ENCODE measurements around the gene MED26. TPM values are rescaled to one million over a fixed set of nuclear protein-coding genes. Genes with fewer than 3 reads are reported as not detected.

The MED26 gene
- total RNA-seq, 4 donors from 2014 or later: 6.6 to 10.0 (median 8.2) TPM

DNA sequence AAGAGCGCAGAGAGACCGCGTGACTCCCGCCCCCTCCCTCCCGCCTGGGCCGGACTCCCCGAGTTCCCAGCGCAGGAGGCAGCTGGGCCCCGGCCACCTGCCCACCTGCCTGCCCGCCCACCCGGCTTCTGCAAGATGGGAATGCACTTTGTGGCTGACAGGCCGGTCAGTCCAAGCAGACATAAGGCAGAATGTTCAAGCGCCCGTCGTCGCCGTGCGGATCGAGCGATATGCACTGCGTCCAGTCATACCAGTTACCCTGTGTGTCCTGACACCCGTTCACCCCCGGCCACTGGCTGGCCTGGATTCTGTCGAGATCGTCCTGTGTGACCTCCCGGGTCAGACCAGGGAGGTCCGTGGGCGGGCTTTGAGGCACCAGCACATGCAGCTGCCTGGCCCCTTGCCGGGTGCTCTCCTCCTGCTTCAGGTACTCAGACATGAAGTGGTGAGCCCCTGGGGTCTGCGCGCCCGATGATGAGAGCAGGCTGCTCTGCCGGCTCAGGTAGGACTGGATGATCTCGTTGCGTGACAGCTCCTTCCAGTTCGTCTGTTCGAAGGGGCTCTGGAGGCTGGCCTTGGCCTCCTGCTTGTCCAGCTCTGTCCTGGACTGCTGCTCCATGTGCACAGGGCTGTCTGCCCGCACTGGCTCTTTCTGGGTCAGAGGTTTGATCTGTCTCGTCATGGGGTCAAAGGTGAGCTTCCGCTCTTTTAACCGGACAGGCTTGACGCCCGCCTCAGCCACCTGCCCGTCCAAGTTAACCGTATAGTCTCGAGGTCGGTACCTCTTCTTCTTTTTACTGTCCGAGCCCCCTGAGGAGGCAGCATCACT, 51.9 kb downstream of the MED26 start:
- no peak for TF ChIP-seq CTCF (IDR thresholded peaks at IDR 0.05; ENCODE audit: low read depth)

DNA sequence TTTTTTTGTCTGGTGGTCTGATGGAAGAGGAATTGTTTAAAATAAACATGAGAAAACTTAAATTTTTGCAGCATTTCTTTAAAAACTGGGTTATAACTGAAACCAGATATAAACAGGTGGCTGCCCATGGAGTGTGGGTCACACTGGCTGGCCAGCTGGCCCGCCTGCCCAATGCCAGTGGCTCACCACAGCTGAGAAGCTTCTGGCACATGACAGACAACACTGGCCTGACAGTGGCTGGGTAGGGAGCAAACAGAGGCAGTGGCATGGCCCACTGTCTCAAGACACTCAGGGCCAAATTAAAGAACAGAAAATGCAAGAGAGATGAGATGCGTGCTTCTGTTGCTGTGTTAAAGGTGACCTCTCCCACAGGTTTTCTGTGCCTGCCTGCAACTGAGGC, 52.7 kb downstream of the MED26 start:
- no peak for TF ChIP-seq CTCF (IDR thresholded peaks at IDR 0.05; ENCODE audit: low read depth)

DNA sequence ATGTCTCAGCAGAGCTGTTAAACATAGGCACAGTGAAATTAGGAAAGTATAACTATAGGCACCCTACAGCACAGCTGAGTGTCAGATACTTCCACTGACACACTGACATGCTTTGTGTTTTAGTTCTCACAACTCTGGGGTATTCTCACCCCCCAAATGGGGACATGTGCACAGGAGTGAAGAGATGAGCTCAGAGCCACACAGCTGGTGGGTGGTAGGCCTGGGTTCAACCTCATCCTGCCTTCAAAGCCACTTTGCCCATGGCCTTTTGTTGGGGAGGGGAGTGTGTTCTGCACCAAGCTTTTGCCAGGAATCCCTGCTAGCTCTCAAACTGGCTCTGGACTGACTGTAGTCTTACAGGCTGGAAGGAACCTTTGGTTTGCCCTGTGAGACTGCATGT, 54.1 kb downstream of the MED26 start:
- no peak for TF ChIP-seq CTCF (IDR thresholded peaks at IDR 0.05; ENCODE audit: low read depth)

DNA sequence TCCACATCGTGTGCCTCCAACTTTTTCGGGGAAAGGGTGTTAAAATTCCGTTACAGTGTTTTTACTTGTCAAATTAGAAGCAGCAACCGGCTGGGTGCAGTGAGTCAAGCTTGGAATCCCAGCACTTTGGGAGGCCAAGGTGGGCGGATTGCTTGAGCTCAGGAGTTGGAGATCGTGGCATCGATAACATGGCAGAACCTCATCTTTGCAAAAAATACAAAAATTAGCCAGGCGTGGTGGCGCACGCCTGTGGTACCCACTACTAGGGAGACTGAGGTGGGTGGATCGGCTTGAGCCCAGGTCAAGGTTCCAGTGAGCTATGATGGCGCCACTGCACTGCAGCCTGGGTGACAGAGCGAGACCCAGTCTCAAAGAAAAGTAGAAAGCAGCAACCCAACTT, 54.7 kb downstream of the MED26 start:
- no peak for TF ChIP-seq CTCF (IDR thresholded peaks at IDR 0.05; ENCODE audit: low read depth)

DNA sequence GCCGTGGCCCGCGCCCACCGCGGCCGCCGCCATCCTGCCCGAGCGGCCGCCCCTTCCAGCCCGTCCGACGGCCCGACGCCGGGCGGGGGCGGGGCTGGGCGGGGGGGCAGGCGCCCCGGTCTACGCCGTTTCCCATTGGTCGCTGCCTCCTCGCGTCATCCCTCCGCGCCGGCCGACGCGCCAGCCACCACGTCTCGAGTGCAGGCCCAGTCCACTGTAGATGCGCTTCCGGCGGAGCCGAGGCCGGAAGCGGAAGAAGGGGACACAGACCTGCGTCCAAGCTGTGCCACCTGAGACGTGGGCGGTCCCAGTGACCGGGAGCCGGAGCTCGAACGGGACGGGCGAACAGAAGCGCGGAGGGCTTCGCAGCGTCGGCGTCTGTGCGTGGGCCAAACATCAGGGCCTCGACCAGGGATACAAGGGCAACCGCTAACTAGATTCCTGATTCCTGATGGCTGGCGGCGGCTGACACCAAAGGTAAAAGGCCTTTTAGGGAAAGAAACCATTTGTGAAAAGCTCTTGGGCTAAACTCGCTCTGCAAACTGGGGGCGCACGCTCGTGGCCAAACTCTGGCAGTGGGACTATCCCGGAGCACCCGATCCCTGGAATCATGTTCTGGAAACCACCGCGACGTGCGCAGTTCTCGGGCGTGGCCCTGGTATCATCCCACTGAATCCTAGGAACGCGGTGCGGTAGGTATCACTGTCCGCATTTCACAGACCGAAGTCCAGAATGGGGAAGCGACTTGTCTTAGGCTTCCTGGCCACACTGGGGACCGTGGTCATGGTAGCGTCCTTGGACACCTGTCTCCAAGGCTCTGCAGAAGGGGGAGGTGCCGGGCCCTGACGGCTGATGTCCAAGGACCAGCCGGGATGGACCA, 55.4 kb downstream of the MED26 start, which contains the start of gene SLC35E1:
TSS of gene SLC35E1 (minus strand) at position 84 of the 880 bp plus-strand sequence. CDS start at position 33, 51 bp downstream.
- TF ChIP-seq CTCF (IDR thresholded peaks at IDR 0.05; ENCODE audit: low read depth): no peak

DNA sequence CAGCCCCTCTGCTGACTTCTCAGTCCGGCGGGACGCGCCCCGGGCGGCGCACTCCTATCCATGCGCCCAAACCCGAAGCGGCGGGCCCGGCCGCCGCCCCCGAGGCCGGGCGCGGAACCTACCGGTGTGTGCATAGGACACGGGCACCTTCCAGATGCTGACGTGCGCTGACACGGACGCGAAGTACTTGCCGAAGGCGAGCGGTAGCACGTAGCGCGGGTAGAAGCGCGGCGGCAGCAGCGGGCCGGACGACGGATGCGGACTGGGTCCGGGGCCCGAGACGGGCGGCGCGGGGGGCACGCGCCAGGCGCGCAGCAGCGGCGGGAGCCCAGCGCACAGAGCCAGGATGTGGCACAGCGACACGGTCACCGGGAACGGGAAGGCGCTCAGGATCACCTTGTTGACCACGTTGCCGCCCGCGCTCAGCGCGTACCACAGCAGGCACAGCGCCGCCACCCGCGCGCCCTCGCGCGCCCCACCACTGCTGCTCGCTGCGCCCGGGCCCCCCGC, 56.1 kb downstream of the MED26 start:
- TF ChIP-seq CTCF (IDR thresholded peaks at IDR 0.05; ENCODE audit: low read depth): no peak

GRCh38 chr19:16571283-16571682, 56.7 kb downstream of the MED26 start:
- no peak for TF ChIP-seq CTCF (IDR thresholded peaks at IDR 0.05; ENCODE audit: low read depth)
